ENCODE results near the gene ATG4B.

- no peak for TF ChIP-seq POLR2A (IDR thresholded peaks at IDR 0.05)
- TF ChIP-seq CTCF (IDR thresholded peaks at IDR 0.05) = no peak
Measured at GRCh38 chr2:241706537-241706936, 69.0 kb downstream of the ATG4B start.

Measured in right lobe of liver (tissue), 4 donors.